ENCODE data around the gene WDR73. TPM values are rescaled to one million over a fixed set of nuclear protein-coding genes. Genes with fewer than 3 reads are reported as not detected.

WDR73 gene
- total RNA-seq, 2 donors from 2014 or later = 30.7 to 34.3 TPM

- Histone ChIP-seq H3K27me3 (replicated peaks; ENCODE audit: insufficient read depth) (no peaks in the 10 kb centered on the region), H3K4me1 (ENCODE audit: control insufficient read depth in 1 of 2, low read depth in 2 of 2) (peaks cover 0 to 9% of the 10 kb centered on the region in 2 donors), H3K27ac (no peak overlapping the region), H3K4me3 (no peak overlapping the region), H3K9me3 (no peaks in the 10 kb centered on the region), H3K36me3 (no peaks in the 10 kb centered on the region)
- TF ChIP-seq CTCF (IDR thresholded peaks at IDR 0.05) = no peak
- no peak for DNase-seq (ENCODE audit: low spot score)
- no peak for ATAC-seq (ENCODE audit: insufficient number of reproducible peaks, low FRiP score, low read depth)
These were observed 49.1 kb downstream of the WDR73 start for GRCh38 chr15:84604826-84605553.

GRCh38 chr15:84603630-84604379, 50.3 kb downstream of the WDR73 start:
- TF ChIP-seq CTCF (IDR thresholded peaks at IDR 0.05) = no peak
- no peak for DNase-seq (ENCODE audit: low spot score)

GRCh38 chr15:84601555-84601838, 52.6 kb downstream of the WDR73 start:
- ATAC-seq (ENCODE audit: insufficient number of reproducible peaks, low FRiP score, low read depth) = no peak
- H3K27ac ChIP-seq = no peak overlapping the region

More at GRCh38 chr15:84603630-84604379, 50.3 kb downstream of the WDR73 start:
- Histone ChIP-seq H3K9me3 (no peaks in the 10 kb centered on the region), H3K36me3 (no peaks in the 10 kb centered on the region), H3K4me1 (ENCODE audit: control insufficient read depth in 1 of 2, low read depth in 2 of 2) (peaks cover 0 to 9% of the 10 kb centered on the region in 2 donors), H3K27ac (no peak overlapping the region), H3K4me3 (no peak overlapping the region), H3K27me3 (replicated peaks; ENCODE audit: insufficient read depth) (no peaks in the 10 kb centered on the region)
- ATAC-seq (ENCODE audit: insufficient number of reproducible peaks, low FRiP score, low read depth) = no peak

GRCh38 chr15:84600687-84601554, 53.2 kb downstream of the WDR73 start, which contains the start of gene ZSCAN2:
TSS of gene ZSCAN2 (plus strand) at chr15:84601009. CDS start at chr15:84603928, 2,919 bp downstream.
- Histone ChIP-seq H3K9me3 (no peaks in the 10 kb centered on the region), H3K4me3 (peak within 1 kb of the TSS; percentile 83), H3K27me3 (replicated peaks; ENCODE audit: insufficient read depth) (no peaks in the 10 kb centered on the region), H3K36me3 (no peaks in the 10 kb centered on the region), H3K27ac (peak within 1 kb of the TSS; percentile 57 to 58), H3K4me1 (ENCODE audit: control insufficient read depth in 1 of 2, low read depth in 2 of 2) (peaks cover 0 to 9% of the 10 kb centered on the region in 2 donors)
- peak; percentile 85 for DNase-seq (ENCODE audit: low spot score)
- peak; percentile 93 for ATAC-seq (ENCODE audit: insufficient number of reproducible peaks, low FRiP score, low read depth)
- no peak for TF ChIP-seq CTCF (IDR thresholded peaks at IDR 0.05)

More at GRCh38 chr15:84601555-84601838, 52.6 kb downstream of the WDR73 start:
- no peaks in the 10 kb centered on the region for H3K9me3 ChIP-seq
- H3K4me1 ChIP-seq (ENCODE audit: control insufficient read depth in 1 of 2, low read depth in 2 of 2) = peaks cover 0 to 9% of the 10 kb centered on the region in 2 donors
- no peaks in the 10 kb centered on the region for H3K27me3 ChIP-seq (replicated peaks; ENCODE audit: insufficient read depth)
- no peak for DNase-seq (ENCODE audit: low spot score)
- no peaks in the 10 kb centered on the region for H3K36me3 ChIP-seq
- no peak for TF ChIP-seq CTCF (IDR thresholded peaks at IDR 0.05)
- peak overlapping the region; percentile 83 for H3K4me3 ChIP-seq

Data from thoracic aorta (tissue), 2 donors.